Stimulated activated naive B cell treated with anti-CD40 and anti-IgM and Interleukin-4, amounts not matched to agents 10 μg/mL and 1 μg/mL and 100 μg/mL, for 72 hours (primary cell): ENCODE measurements around the gene S100A14.

Experiments used
- ATAC-seq, 2 donors: fragments of 150-1000 bp; cut with Tn5 transposase; replicated peaks; 2 replicates each; pipeline ENCODE4 v1.10.0; 2021; ENCODE audit warnings: moderate library complexity in 1 of 2
- DNase-seq: peaks from one replicate; pipeline ENCODE4 v3.0.0; 2021
- H3K27ac Mint-ChIP-seq: one replicate; pipeline ENCODE4 v1.8.0; 2022; ENCODE audit warnings: mild to moderate bottlenecking, mixed read lengths
- H3K27me3 Mint-ChIP-seq, 2 donors: one replicate each; pipeline ENCODE4 v1.8.0; 2022; ENCODE audit warnings: mixed read lengths in 2 of 2
- H3K36me3 Mint-ChIP-seq, 2 donors: one replicate each; pipeline ENCODE4 v1.8.0; 2022; ENCODE audit warnings: mixed read lengths in 2 of 2, mild to moderate bottlenecking in 1 of 2
- H3K4me1 Mint-ChIP-seq, 2 donors: one replicate each; pipeline ENCODE4 v1.8.0; 2022; ENCODE audit warnings: mixed read lengths in 2 of 2, mild to moderate bottlenecking in 1 of 2
- H3K4me3 Mint-ChIP-seq, 2 donors: one replicate each; pipeline ENCODE4 v1.8.0; 2022; ENCODE audit warnings: mild to moderate bottlenecking in 2 of 2, mixed read lengths in 2 of 2, moderate library complexity in 1 of 2
- H3K9me3 Mint-ChIP-seq, 2 donors: one replicate each; pipeline ENCODE4 v1.8.0; 2022; ENCODE audit warnings: mixed read lengths in 2 of 2, mild to moderate bottlenecking in 1 of 2

Gene S100A14

GRCh38 chr1:153565529-153566374 is 50.4 kb downstream of the S100A14 start, which contains the start of gene S100A2:
TSS of gene S100A2 (minus strand) at chr1:153565844. CDS start at chr1:153563877, 1,967 bp downstream.
- Mint-ChIP-seq H3K27me3 (peaks cover 5 to 6% of the 10 kb centered on the region in 2 donors), H3K4me1 (peaks cover 31 to 41% of the 10 kb centered on the region in 2 donors), H3K36me3 (no peaks in the 10 kb centered on the region), H3K4me3 (peak within 1 kb of the TSS; percentile 60 to 63), H3K27ac (peak within 1 kb of the TSS; percentile 96), H3K9me3 (no peaks in the 10 kb centered on the region)
- peak; percentile 78 to 82 for ATAC-seq
- peak; percentile 51 for DNase-seq
